SK-N-SH (cell line): ENCODE data around the gene UPB1. TPM values are rescaled to one million over a fixed set of nuclear protein-coding genes. Genes with fewer than 3 reads are reported as not detected.

Experiments used
- CTCF ChIA-PET: fragments of 300-600, 350-600 bp; formaldehyde crosslinking; extraction: SDS; loops from one replicate; lab custom pipeline; 2021; lab: Yijun Ruan, JAX
- POLR2A ChIA-PET: fragments of 350-600 bp; sonication (Branson Sonifier 250); formaldehyde crosslinking; extraction: SDS; loops from one replicate; lab custom pipeline; 2020; ENCODE audit warnings: antibody characterized with exemption, inconsistent platforms; lab: Yijun Ruan, JAX
- DNase-seq: peaks from one replicate; pipeline ENCODE4 v3.0.0; 2012
- H2AFZ ChIP-seq: fragments of 200-600 bp; sonication (generic); 2 replicates; pipeline ENCODE4 v1.8.1; 2016; ENCODE audit warnings: antibody characterized with exemption, mild to moderate bottlenecking, low read depth
- H3F3A ChIP-seq: fragments of 200-600 bp; sonication (generic); replicated peaks from 2 replicates; pipeline ENCODE3; 2016; ENCODE audit warnings: antibody characterized with exemption, mild to moderate bottlenecking; ENCODE audit not compliant: insufficient read depth
- H3K27ac ChIP-seq, 2 experiments: fragments of 200-500 bp in 1 of 2; fragments of 200-600 bp in 1 of 2; sonication (Bioruptor generic) in 1 of 2; sonication (generic), shearing (Covaris generic) in 1 of 2; 2 replicates each; pipeline versions ENCODE4 v1.5.1 to v1.6.1; 2014 to 2016; ENCODE audit warnings: low read depth in 2 of 2, inconsistent platforms in 1 of 2, low read length in 1 of 2, mild to moderate bottlenecking in 1 of 2, mixed read lengths in 1 of 2
- H3K27me3 ChIP-seq: fragments of 200-600 bp; sonication (generic), shearing (Covaris generic); 2 replicates; pipeline ENCODE4 v1.6.1; 2016; ENCODE audit warnings: mixed run types; ENCODE audit not compliant: insufficient read depth
- H3K36me3 ChIP-seq, 2 experiments: fragments of 200-500 bp in 1 of 2; fragments of 200-600 bp in 1 of 2; sonication (Bioruptor generic) in 1 of 2; sonication (generic) in 1 of 2; replicated peaks in 1 of 2; 2 replicates each; pipeline versions ENCODE3 to v1.5.1; 2014 to 2016; ENCODE audit warnings: low read length in 1 of 2, mild to moderate bottlenecking in 1 of 2; ENCODE audit not compliant: insufficient read depth in 2 of 2, control insufficient read depth in 1 of 2
- H3K4me1 ChIP-seq, 2 experiments: fragments of 200-500 bp in 1 of 2; fragments of 200-600 bp in 1 of 2; sonication (Bioruptor generic) in 1 of 2; sonication (generic), shearing (Covaris generic) in 1 of 2; 2 replicates each; pipeline versions ENCODE4 v1.5.1 to v1.6.1; 2014 to 2016; ENCODE audit warnings: low read depth in 1 of 2, low read length in 1 of 2, mixed run types in 1 of 2; ENCODE audit not compliant: insufficient read depth in 2 of 2, control insufficient read depth in 1 of 2
- H3K4me2 ChIP-seq: fragments of 200-600 bp; sonication (generic), shearing (Covaris generic); 2 replicates; pipeline ENCODE4 v1.6.1; 2017; ENCODE audit warnings: mixed run types
- H3K4me3 ChIP-seq, 2 experiments: fragments of 200-500 bp in 1 of 2; fragments of 200-600 bp in 1 of 2; sonication (Bioruptor generic) in 1 of 2; sonication (generic), shearing (Covaris generic) in 1 of 2; 2 replicates each; pipeline versions ENCODE4 v1.5.1 to v1.8.1; 2014 to 2016; ENCODE audit warnings: low read depth in 2 of 2, inconsistent platforms in 1 of 2, low read length in 1 of 2, mild to moderate bottlenecking in 1 of 2, mixed read lengths in 1 of 2, moderate library complexity in 1 of 2
- H3K79me2 ChIP-seq: fragments of 200-600 bp; sonication (generic); 2 replicates; pipeline ENCODE4 v1.8.1; 2017; ENCODE audit warnings: mild to moderate bottlenecking; ENCODE audit not compliant: insufficient read depth
- H3K9ac ChIP-seq: fragments of 200-600 bp; sonication (generic); 2 replicates; pipeline ENCODE4 v1.6.1; 2017; ENCODE audit warnings: mixed run types
- H3K9me2 ChIP-seq: fragments of 200-600 bp; sonication (generic); 2 replicates; pipeline ENCODE4 v1.6.1; 2017; ENCODE audit warnings: mixed run types
- H3K9me3 ChIP-seq: fragments of 200-600 bp; sonication (generic); 2 replicates; pipeline ENCODE4 v1.6.1; 2017; ENCODE audit warnings: mixed run types, mild to moderate bottlenecking, moderate library complexity
- H4K20me1 ChIP-seq: fragments of 200-600 bp; sonication (generic); 2 replicates; pipeline ENCODE4 v1.6.1; 2017; ENCODE audit warnings: mild to moderate bottlenecking, mixed run types; ENCODE audit not compliant: insufficient read depth
- CHD2 ChIP-seq: fragments of 150-350 bp; IDR thresholded peaks from 2 replicates; pipeline ENCODE4 v1.6.1; 2018; ENCODE audit warnings: low read length; ENCODE audit not compliant: partially characterized antibody
- EP300 ChIP-seq, 2 experiments: IDR thresholded peaks; 2 replicates each; pipeline versions ENCODE4 v1.4.0 to v1.6.1; 2012; ENCODE audit warnings: borderline replicate concordance in 1 of 2, low read depth in 1 of 2, low read length in 1 of 2
- EZH2phosphoT487 ChIP-seq: fragments of 200-600 bp; sonication (generic); IDR thresholded peaks from 2 replicates; pipeline ENCODE4 v1.6.1; 2017; ENCODE audit warnings: low read depth, mixed run types, mild to moderate bottlenecking, antibody characterized with exemption, moderate library complexity, borderline replicate concordance
- FOSL2 ChIP-seq: IDR thresholded peaks from 2 replicates; pipeline ENCODE4 v1.4.0; 2012; ENCODE audit warnings: low read depth, mild to moderate bottlenecking, moderate library complexity, borderline replicate concordance
- GABPA ChIP-seq: IDR thresholded peaks from 2 replicates; pipeline ENCODE4 v1.4.0; 2012; ENCODE audit warnings: low read depth, mild to moderate bottlenecking
- GATA2 ChIP-seq: sonication (generic); formaldehyde crosslinking; IDR thresholded peaks from 2 replicates; pipeline ENCODE4 v1.5.0; 2020; ENCODE audit warnings: mild to moderate bottlenecking, missing genetic modification reagents
- MAX ChIP-seq: IDR thresholded peaks from 2 replicates; pipeline ENCODE4 v1.4.0; 2012; ENCODE audit warnings: low read depth
- MXI1 ChIP-seq: IDR thresholded peaks from 2 replicates; pipeline ENCODE4 v1.6.1; 2012; ENCODE audit warnings: mild to moderate bottlenecking, low read depth, low read length, improper control_type of control experiment
- NRF1 ChIP-seq: IDR thresholded peaks from 2 replicates; pipeline ENCODE4 v1.6.1; 2012; ENCODE audit warnings: low read depth, mild to moderate bottlenecking, low read length
- POLR2AphosphoS5 ChIP-seq: IDR thresholded peaks from 2 replicates; pipeline ENCODE4 v1.6.1; 2012; ENCODE audit warnings: low read depth, low read length
- RAD21 ChIP-seq: IDR thresholded peaks from 2 replicates; pipeline ENCODE4 v1.6.1; 2012; ENCODE audit warnings: mild to moderate bottlenecking, low read length
- RCOR1 ChIP-seq: fragments of 150-350 bp; IDR thresholded peaks from 2 replicates; pipeline ENCODE4 v1.6.1; 2017; ENCODE audit warnings: antibody characterized with exemption, low read length
- RXRA ChIP-seq: IDR thresholded peaks from 2 replicates; pipeline ENCODE4 v1.4.0; 2012; ENCODE audit warnings: low read depth, mild to moderate bottlenecking, borderline replicate concordance
- SIN3A ChIP-seq: IDR thresholded peaks from 2 replicates; pipeline ENCODE4 v1.6.1; 2012; ENCODE audit warnings: low read depth, mild to moderate bottlenecking, low read length, moderate library complexity, borderline replicate concordance
- USF1 ChIP-seq: IDR thresholded peaks from 2 replicates; pipeline ENCODE4 v1.4.0; 2012; ENCODE audit warnings: low read depth, borderline replicate concordance
- USF2 ChIP-seq: fragments of 150-350 bp; IDR thresholded peaks from 2 replicates; pipeline ENCODE4 v1.6.1; 2017; ENCODE audit warnings: antibody characterized with exemption, low read length, low read depth, borderline replicate concordance
- YY1 ChIP-seq: IDR thresholded peaks from 2 replicates; pipeline ENCODE4 v1.4.0; 2012; ENCODE audit warnings: low read depth, mild to moderate bottlenecking
- ZBTB33 ChIP-seq: IDR thresholded peaks from 2 replicates; pipeline ENCODE4 v1.4.0; 2012; ENCODE audit warnings: low read depth, borderline replicate concordance
- WGBS: methylation state at CpG from one replicate; pipeline ENCODE4 v1.1.6; 2017; ENCODE audit warnings: low lambda C conversion rate; 5-methylcytosine and 5-hydroxymethylcytosine counted together
- polyA plus RNA-seq, 3 experiments: library from polyadenylated mRNA; depleted of rRNA; stranded (reverse); fragments of >200 nt; gene quantifications; 2 replicates each; pipeline ENCODE4 v1.2.3, GENCODE V29; 2012

Gene UPB1
- polyA plus RNA-seq, 1 of the 3 experiments (the other 2 are of a cell fraction), result 0.30 TPM

GRCh38 chr22:24483976-24484545 is 11.1 kb upstream of the UPB1 start:
- Histone ChIP-seq H3K4me2 (no peak overlapping the region), H4K20me1 (no peaks in the 10 kb centered on the region), H3K27ac (0 out of 4 replicates have a peak overlapping the region, but pooled peaks of 1 of the 2 experiments have one; percentile 4), H3K36me3 (no peaks in the 10 kb centered on the region), H3K79me2 (no peaks in the 10 kb centered on the region), H3F3A (peaks cover 66% of the 10 kb centered on the region), H3K4me3 (no peak overlapping the region), H3K4me1 (peaks cover 0 to 42% of the 10 kb centered on the region in 2 experiments; a peak in 3 of 4 replicates), H3K9me2 (no peaks in the 10 kb centered on the region), H3K9me3 (no peaks in the 10 kb centered on the region), H3K9ac (no peak overlapping the region), H2AFZ (peak overlapping the region; percentile 42; the same call in 1 of the 2 replicates), H3K27me3 (no peaks in the 10 kb centered on the region)
- no peak for DNase-seq
- 88% methylated on average over 5 of the region's 5 CpGs for WGBS
- POLR2A ChIA-PET, result no interaction called here
- CTCF ChIA-PET, result interaction anchor here (0.9 to 1.4 kb wide), 5 partner anchors 13 to 60 kb away, joined by 3 to 5 read pairs (median 3); no protein-coding TSS in a partner anchor
- TF ChIP-seq NRF1 (no peak), RAD21 (no peak), MXI1 (no peak), GABPA (no peak), YY1 (no peak), EP300 (IDR thresholded peaks at IDR 0.05; ENCODE audit: borderline replicate concordance in 1 of 2, low read depth in 1 of 2, low read length in 1 of 2) (no peak)

GRCh38 chr22:24485170-24485569 is 10.0 kb upstream of the UPB1 start:
- Histone ChIP-seq H3K9ac (no peak overlapping the region), H3K27me3 (no peaks in the 10 kb centered on the region), H4K20me1 (no peaks in the 10 kb centered on the region), H3K36me3 (no peaks in the 10 kb centered on the region), H2AFZ (no peak overlapping the region), H3K4me3 (no peak overlapping the region), H3K27ac (peak overlapping the region in 1 of 2 experiments; percentile 84; a peak in 1 of 4 replicates), H3K4me2 (no peak overlapping the region), H3K4me1 (peaks cover 0 to 42% of the 10 kb centered on the region in 2 experiments; a peak in 3 of 4 replicates), H3K9me3 (no peaks in the 10 kb centered on the region), H3K79me2 (no peaks in the 10 kb centered on the region), H3K9me2 (no peaks in the 10 kb centered on the region), H3F3A (peaks cover 66% of the 10 kb centered on the region)
- TF ChIP-seq EZH2phosphoT487 (no peak), MAX (no peak), YY1 (no peak), FOSL2 (no peak), CHD2 (no peak), NRF1 (no peak), RCOR1 (no peak), GATA2 (CRISPR knock-in tag) (no peak), RXRA (no peak), ZBTB33 (no peak), RAD21 (no peak), USF2 (no peak), POLR2AphosphoS5 (no peak), USF1 (no peak), SIN3A (no peak), EP300 (IDR thresholded peaks at IDR 0.05; ENCODE audit: borderline replicate concordance in 1 of 2, low read depth in 1 of 2, low read length in 1 of 2) (no peak)
- no peak for DNase-seq
- 97% methylated on average over 4 of the region's 4 CpGs for WGBS
- CTCF ChIA-PET, result interaction anchor here (1.0 to 1.4 kb wide), 3 partner anchors 15 to 61 kb away, joined by 3 to 5 read pairs (median 3); no protein-coding TSS in a partner anchor
- POLR2A ChIA-PET, result no interaction called here
